ENCODE results near the gene FICD. TPM values are rescaled to one million over a fixed set of nuclear protein-coding genes. Genes with fewer than 3 reads are reported as not detected.

FICD gene
- total and polyA plus RNA-seq, 2 of the 13 experiments (the other 11 are each of a cell fraction or from before 2014, with no cell fraction given) = 0.99 to 3.0 TPM

GRCh38 chr12:108562348-108563135 lies 47.5 kb downstream of the FICD start, which contains the start of gene ISCU (continued):
- TF ChIP-seq, protein P1, sequence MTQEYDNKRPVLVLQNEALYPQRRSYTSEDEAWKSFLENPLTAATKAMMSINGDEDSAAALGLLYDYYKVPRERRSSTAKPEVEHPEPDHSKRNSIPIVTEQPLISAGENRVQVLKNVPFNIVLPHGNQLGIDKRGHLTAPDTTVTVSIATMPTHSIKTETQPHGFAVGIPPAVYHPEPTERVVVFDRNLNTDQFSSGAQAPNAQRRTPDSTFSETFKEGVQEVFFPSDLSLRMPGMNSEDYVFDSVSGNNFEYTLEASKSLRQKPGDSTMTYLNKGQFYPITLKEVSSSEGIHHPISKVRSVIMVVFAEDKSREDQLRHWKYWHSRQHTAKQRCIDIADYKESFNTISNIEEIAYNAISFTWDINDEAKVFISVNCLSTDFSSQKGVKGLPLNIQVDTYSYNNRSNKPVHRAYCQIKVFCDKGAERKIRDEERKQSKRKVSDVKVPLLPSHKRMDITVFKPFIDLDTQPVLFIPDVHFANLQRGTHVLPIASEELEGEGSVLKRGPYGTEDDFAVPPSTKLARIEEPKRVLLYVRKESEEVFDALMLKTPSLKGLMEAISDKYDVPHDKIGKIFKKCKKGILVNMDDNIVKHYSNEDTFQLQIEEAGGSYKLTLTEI (CRISPR knock-in tag; conservative IDR thresholded peaks at IDR 0.05) = no peak
- TF ChIP-seq ZNF644 (CRISPR knock-in tag; IDR thresholded peaks at IDR 0.05; ENCODE audit: low read depth) (no peak), ZMYM2 (CRISPR knock-in tag; IDR thresholded peaks at IDR 0.05) (no peak), PHF21A (CRISPR knock-in tag; IDR thresholded peaks at IDR 0.05) (peak; percentile 25; the same call in 1 of the 2 replicates), PBX3 (CRISPR knock-in tag; IDR thresholded peaks at IDR 0.05; ENCODE audit: borderline replicate concordance) (peak; percentile 77; the same call in 1 of the 2 replicates), ZNF207 (IDR thresholded peaks at IDR 0.05; ENCODE audit: borderline replicate concordance) (no peak), FOSL2 (CRISPR knock-in tag; IDR thresholded peaks at IDR 0.05) (peak; percentile 27; the same call in 1 of the 2 replicates), CC2D1A (CRISPR knock-in tag; IDR thresholded peaks at IDR 0.05) (no peak), ZNF784 (CRISPR knock-in tag; IDR thresholded peaks at IDR 0.05; ENCODE audit: borderline replicate concordance) (peak; percentile 46; the same call in 1 of the 2 replicates), ZNF558 (CRISPR knock-in tag; IDR thresholded peaks at IDR 0.05; ENCODE audit: borderline replicate concordance) (peak; percentile 71; the same call in 1 of the 2 replicates), KDM1A (CRISPR knock-in tag; IDR thresholded peaks at IDR 0.05) (no peak), ZNF652 (CRISPR knock-in tag; IDR thresholded peaks at IDR 0.05; ENCODE audit: borderline replicate concordance, low read depth) (no peak), TEAD2 (CRISPR knock-in tag; IDR thresholded peaks at IDR 0.05) (no peak), ZSCAN30 (CRISPR knock-in tag; IDR thresholded peaks at IDR 0.05) (0 out of 2 replicates have a peak, but pooled peaks have one; percentile 22), ZNF839 (CRISPR knock-in tag; IDR thresholded peaks at IDR 0.05; ENCODE audit: borderline replicate concordance) (0 out of 2 replicates have a peak, but pooled peaks have one; percentile 58), POGK (CRISPR knock-in tag; conservative IDR thresholded peaks at IDR 0.05) (peak; percentile 49; the same call in 1 of the 2 replicates), MEIS1 (CRISPR knock-in tag; IDR thresholded peaks at IDR 0.05; ENCODE audit: borderline replicate concordance) (no peak)
- TF ChIP-seq, protein P2, sequence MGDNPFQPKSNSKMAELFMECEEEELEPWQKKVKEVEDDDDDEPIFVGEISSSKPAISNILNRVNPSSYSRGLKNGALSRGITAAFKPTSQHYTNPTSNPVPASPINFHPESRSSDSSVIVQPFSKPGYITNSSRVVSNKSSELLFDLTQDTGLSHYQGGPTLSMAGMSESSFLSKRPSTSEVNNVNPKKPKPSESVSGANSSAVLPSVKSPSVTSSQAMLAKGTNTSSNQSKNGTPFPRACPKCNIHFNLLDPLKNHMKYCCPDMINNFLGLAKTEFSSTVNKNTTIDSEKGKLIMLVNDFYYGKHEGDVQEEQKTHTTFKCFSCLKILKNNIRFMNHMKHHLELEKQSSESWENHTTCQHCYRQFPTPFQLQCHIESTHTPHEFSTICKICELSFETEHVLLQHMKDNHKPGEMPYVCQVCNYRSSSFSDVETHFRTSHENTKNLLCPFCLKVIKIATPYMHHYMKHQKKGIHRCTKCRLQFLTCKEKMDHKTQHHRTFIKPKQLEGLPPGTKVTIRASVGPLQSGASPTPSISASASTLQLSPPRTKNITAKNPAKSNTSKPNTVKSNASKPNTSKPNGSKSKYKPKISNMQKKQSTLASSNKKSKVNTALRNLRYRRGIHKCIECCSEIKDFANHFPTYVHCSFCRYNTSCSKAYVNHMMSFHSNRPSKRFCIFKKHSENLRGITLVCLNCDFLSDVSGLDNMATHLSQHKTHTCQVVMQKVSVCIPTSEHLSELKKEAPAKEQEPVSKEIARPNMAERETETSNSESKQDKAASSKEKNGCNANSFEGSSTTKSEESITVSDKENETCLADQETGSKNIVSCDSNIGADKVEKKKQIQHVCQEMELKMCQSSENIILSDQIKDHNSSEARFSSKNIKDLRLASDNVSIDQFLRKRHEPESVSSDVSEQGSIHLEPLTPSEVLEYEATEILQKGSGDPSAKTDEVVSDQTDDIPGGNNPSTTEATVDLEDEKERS (CRISPR knock-in tag; IDR thresholded peaks at IDR 0.05) = 0 out of 2 replicates have a peak, but pooled peaks have one; percentile 61
- TF ChIP-seq, protein P3, sequence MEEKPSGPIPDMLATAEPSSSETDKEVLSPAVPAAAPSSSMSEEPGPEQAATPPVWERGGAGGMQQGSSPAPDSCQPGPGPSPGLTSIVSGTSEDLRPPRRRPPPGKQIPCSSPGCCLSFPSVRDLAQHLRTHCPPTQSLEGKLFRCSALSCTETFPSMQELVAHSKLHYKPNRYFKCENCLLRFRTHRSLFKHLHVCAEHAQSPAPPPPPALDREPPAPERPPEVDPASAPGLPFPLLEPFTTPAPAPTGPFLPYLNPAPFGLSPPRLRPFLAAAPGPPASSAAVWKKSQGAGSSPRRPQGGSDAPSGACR (CRISPR knock-in tag; IDR thresholded peaks at IDR 0.05) = no peak

Measured in HepG2 (cell line).